Smooth muscle cell (in vitro differentiated cells): ENCODE results near the gene CRYBB2. TPM values are rescaled to one million over a fixed set of nuclear protein-coding genes. Genes with fewer than 3 reads are reported as not detected.

Source experiments
- DNase-seq: peaks from one replicate; lab custom pipeline; 2025; ENCODE audit not compliant: unreplicated experiment; lab: John Stamatoyannopoulos, UW
- H2AFZ ChIP-seq: fragments of 200-600 bp; sonication (generic); 2 replicates; pipeline ENCODE4 v1.6.0; 2016; ENCODE audit warnings: antibody characterized with exemption, low read depth, mild to moderate bottlenecking
- H3F3A ChIP-seq: fragments of 200-600 bp; sonication (generic); 2 replicates; pipeline ENCODE4 v1.6.0; 2017; ENCODE audit warnings: antibody characterized with exemption, low read depth
- H3K27ac ChIP-seq: fragments of 200-600 bp; sonication (generic); 2 replicates; pipeline ENCODE4 v1.5.1; 2016; ENCODE audit warnings: low read depth, mild to moderate bottlenecking
- H3K27me3 ChIP-seq: fragments of 200-600 bp; sonication (generic); 2 replicates; pipeline ENCODE4 v1.6.1; 2016; ENCODE audit warnings: low read depth, mild to moderate bottlenecking
- H3K36me3 ChIP-seq: fragments of 200-600 bp; sonication (generic); 2 replicates; pipeline ENCODE4 v1.5.1; 2016; ENCODE audit warnings: low read depth
- H3K4me1 ChIP-seq: fragments of 200-600 bp; sonication (generic); 2 replicates; pipeline ENCODE4 v1.5.1; 2016; ENCODE audit warnings: low read depth
- H3K4me2 ChIP-seq: fragments of 200-600 bp; sonication (generic); 2 replicates; pipeline ENCODE4 v1.6.0; 2016; ENCODE audit warnings: mild to moderate bottlenecking
- H3K4me3 ChIP-seq: fragments of 200-600 bp; sonication (generic); 2 replicates; pipeline ENCODE4 v1.5.1; 2016; ENCODE audit warnings: mild to moderate bottlenecking
- H3K79me2 ChIP-seq: fragments of 200-600 bp; sonication (generic); 2 replicates; pipeline ENCODE4 v1.6.0; 2016; ENCODE audit warnings: low read depth, mild to moderate bottlenecking
- H3K9ac ChIP-seq: fragments of 200-600 bp; sonication (generic); 2 replicates; pipeline ENCODE4 v1.6.0; 2016; ENCODE audit warnings: low read depth
- H3K9me3 ChIP-seq: fragments of 200-600 bp; sonication (generic); replicated peaks from 2 replicates; pipeline ENCODE4 v1.5.1; 2016; ENCODE audit warnings: low read depth
- H4K20me1 ChIP-seq: fragments of 200-600 bp; sonication (generic); 2 replicates; pipeline ENCODE4 v1.6.0; 2016; ENCODE audit warnings: low read depth
- WGBS: methylation state at CpG from one replicate; pipeline ENCODE4 v1.1.7; 2016; ENCODE audit warnings: low lambda C conversion rate; 5-methylcytosine and 5-hydroxymethylcytosine counted together
- polyA plus RNA-seq: library from polyadenylated mRNA; unstranded; fragments of >200 nt; fragmentation: Nextera tagmentation; extraction: Ambion mirVana; gene quantifications from 2 replicates; pipeline ENCODE4 v1.2.1, GENCODE V29; 2016
- total RNA-seq: library from RNA; depleted of rRNA; stranded (reverse); fragments of >200 nt; gene quantifications from 2 replicates; pipeline ENCODE4 v1.2.3, GENCODE V29; 2014
- TF ChIP-seq, protein P1 (sequence below): fragments of 200-600 bp; sonication (generic); IDR thresholded peaks from 2 replicates; pipeline ENCODE4 v1.5.1; 2017; ENCODE audit warnings: borderline replicate concordance, mild to moderate bottlenecking, antibody characterized with exemption; ENCODE audit not compliant: insufficient read depth, poor library complexity, severe bottlenecking

The CRYBB2 gene
- total and polyA plus RNA-seq, 2 experiments from 2014 or later, result not detected

GRCh38 chr22:25205847-25206246 is 13.6 kb upstream of the CRYBB2 start:
- Histone ChIP-seq H3K9ac (no peak overlapping the region), H3K27ac (no peak overlapping the region), H3K79me2 (no peaks in the 10 kb centered on the region), H3K4me1 (no peaks in the 10 kb centered on the region), H3K4me2 (no peak overlapping the region), H4K20me1 (no peaks in the 10 kb centered on the region), H2AFZ (no peak overlapping the region), H3K27me3 (no peaks in the 10 kb centered on the region), H3K36me3 (no peaks in the 10 kb centered on the region), H3K9me3 (no peaks in the 10 kb centered on the region), H3F3A (no peaks in the 10 kb centered on the region), H3K4me3 (no peak overlapping the region)
- no peak for DNase-seq
- TF ChIP-seq, protein P1, sequence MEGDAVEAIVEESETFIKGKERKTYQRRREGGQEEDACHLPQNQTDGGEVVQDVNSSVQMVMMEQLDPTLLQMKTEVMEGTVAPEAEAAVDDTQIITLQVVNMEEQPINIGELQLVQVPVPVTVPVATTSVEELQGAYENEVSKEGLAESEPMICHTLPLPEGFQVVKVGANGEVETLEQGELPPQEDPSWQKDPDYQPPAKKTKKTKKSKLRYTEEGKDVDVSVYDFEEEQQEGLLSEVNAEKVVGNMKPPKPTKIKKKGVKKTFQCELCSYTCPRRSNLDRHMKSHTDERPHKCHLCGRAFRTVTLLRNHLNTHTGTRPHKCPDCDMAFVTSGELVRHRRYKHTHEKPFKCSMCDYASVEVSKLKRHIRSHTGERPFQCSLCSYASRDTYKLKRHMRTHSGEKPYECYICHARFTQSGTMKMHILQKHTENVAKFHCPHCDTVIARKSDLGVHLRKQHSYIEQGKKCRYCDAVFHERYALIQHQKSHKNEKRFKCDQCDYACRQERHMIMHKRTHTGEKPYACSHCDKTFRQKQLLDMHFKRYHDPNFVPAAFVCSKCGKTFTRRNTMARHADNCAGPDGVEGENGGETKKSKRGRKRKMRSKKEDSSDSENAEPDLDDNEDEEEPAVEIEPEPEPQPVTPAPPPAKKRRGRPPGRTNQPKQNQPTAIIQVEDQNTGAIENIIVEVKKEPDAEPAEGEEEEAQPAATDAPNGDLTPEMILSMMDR, result no peak
- 100% methylated on average over 1 of the region's 1 CpG for WGBS

GRCh38 chr22:25206998-25207397 is 12.4 kb upstream of the CRYBB2 start:
- Histone ChIP-seq H3K9me3 (no peaks in the 10 kb centered on the region), H3K4me1 (no peaks in the 10 kb centered on the region), H3K27ac (no peak overlapping the region), H3K4me3 (no peak overlapping the region), H3K9ac (no peak overlapping the region), H2AFZ (no peak overlapping the region), H4K20me1 (no peaks in the 10 kb centered on the region), H3K27me3 (no peaks in the 10 kb centered on the region), H3F3A (no peaks in the 10 kb centered on the region), H3K36me3 (no peaks in the 10 kb centered on the region), H3K79me2 (no peaks in the 10 kb centered on the region), H3K4me2 (no peak overlapping the region)
- no peak for DNase-seq
- TF ChIP-seq, protein P1, result no peak
- WGBS, result 93% methylated on average over 21 of the region's 21 CpGs

- Histone ChIP-seq H3K36me3 (no peaks in the 10 kb centered on the region), H3K4me2 (no peak overlapping the region), H3K9ac (no peak overlapping the region), H3F3A (no peaks in the 10 kb centered on the region), H4K20me1 (no peaks in the 10 kb centered on the region), H2AFZ (no peak overlapping the region), H3K9me3 (no peaks in the 10 kb centered on the region), H3K4me3 (no peak overlapping the region), H3K79me2 (no peaks in the 10 kb centered on the region), H3K27me3 (no peaks in the 10 kb centered on the region), H3K4me1 (no peaks in the 10 kb centered on the region), H3K27ac (no peak overlapping the region)
- 100% methylated on average over 1 of the region's 2 CpGs for WGBS
- TF ChIP-seq, protein P1, result no peak
- DNase-seq, result no peak
These were observed 11.8 kb upstream of the CRYBB2 start for GRCh38 chr22:25207553-25208157.

- Histone ChIP-seq H3K4me2 (no peak overlapping the region), H3K27ac (no peak overlapping the region), H3K27me3 (no peaks in the 10 kb centered on the region), H2AFZ (no peak overlapping the region), H3K79me2 (no peaks in the 10 kb centered on the region), H3K36me3 (no peaks in the 10 kb centered on the region), H3F3A (no peaks in the 10 kb centered on the region), H4K20me1 (no peaks in the 10 kb centered on the region), H3K9ac (no peak overlapping the region), H3K4me1 (no peaks in the 10 kb centered on the region), H3K9me3 (no peaks in the 10 kb centered on the region), H3K4me3 (no peak overlapping the region)
- no peak for DNase-seq
- WGBS, result 95% methylated on average over 2 of the region's 2 CpGs
- TF ChIP-seq, protein P1, result no peak
These were observed 11.1 kb upstream of the CRYBB2 start for GRCh38 chr22:25208328-25208727.
